ENCODE data around the gene URGCP. TPM values are rescaled to one million over a fixed set of nuclear protein-coding genes. Genes with fewer than 3 reads are reported as not detected.

The URGCP gene
- total RNA-seq, 1 experiment from 2014 or later: 19.5 TPM

- TF ChIP-seq ZNF281 (CRISPR knock-in tag; IDR thresholded peaks at IDR 0.05) (no peak; the same call in 1 of the 2 replicates), PRRX2 (CRISPR knock-in tag; IDR thresholded peaks at IDR 0.05) (no peak), ZNF396 (CRISPR knock-in tag; IDR thresholded peaks at IDR 0.05; ENCODE audit: borderline replicate concordance) (no peak), STAT6 (CRISPR knock-in tag; conservative IDR thresholded peaks at IDR 0.05; ENCODE audit: low read depth) (no peak), PRDM15 (CRISPR knock-in tag; IDR thresholded peaks at IDR 0.05) (peak; percentile 31; the same call in 1 of the 2 replicates), ESRRA (CRISPR knock-in tag; IDR thresholded peaks at IDR 0.05; ENCODE audit: borderline replicate concordance) (peak; percentile 87), ATF6 (CRISPR knock-in tag; IDR thresholded peaks at IDR 0.05) (no peak), FOXP4 (CRISPR knock-in tag; IDR thresholded peaks at IDR 0.05) (peak; percentile 95), E2F4 (CRISPR knock-in tag; IDR thresholded peaks at IDR 0.05; ENCODE audit: borderline replicate concordance, low read depth) (no peak), ZNF532 (CRISPR knock-in tag; IDR thresholded peaks at IDR 0.05; ENCODE audit: borderline replicate concordance) (peak; percentile 51; the same call in 1 of the 2 replicates), AFF4 (CRISPR knock-in tag; IDR thresholded peaks at IDR 0.05; ENCODE audit: borderline replicate concordance) (no peak), NR2C2 (CRISPR knock-in tag; IDR thresholded peaks at IDR 0.05) (0 out of 2 replicates have a peak, but pooled peaks have one; percentile 19)
Observed at GRCh38 chr7:43925984-43926797, 19.8 kb upstream of the URGCP start, which contains the start of gene UBE2D4 (continued).

Measured in WTC11 (cell line).